HG03103 (cell line): ENCODE results near the gene CNGB1.
"Not testable (repeated sequence)": the region's sequence is repeated elsewhere in the genome, so short reads cannot be mapped to it uniquely, and the experiment has no call there.

Experiments
- ATAC-seq: cut with Tn5 transposase; IDR thresholded peaks from one replicate; pipeline ENCODE4 v1.9.1; 2021; ENCODE audit warnings: low read depth; ENCODE audit not compliant: unreplicated experiment

Gene CNGB1

GRCh38 chr16:57956924-57957672 is 13.8 kb downstream of the CNGB1 start:
- no peak for ATAC-seq

- no peak for ATAC-seq
Observed at GRCh38 chr16:57956270-57956808, 14.6 kb downstream of the CNGB1 start.

GRCh38 chr16:57955572-57956188 is 15.2 kb downstream of the CNGB1 start:
- no peak for ATAC-seq

- no peak for ATAC-seq
Observed at GRCh38 chr16:57953857-57954256, 17.1 kb downstream of the CNGB1 start.

- no peak for ATAC-seq
Observed at GRCh38 chr16:57952909-57953308, 18.0 kb downstream of the CNGB1 start.

GRCh38 chr16:57951204-57951960 is 19.5 kb downstream of the CNGB1 start:
- no peak for ATAC-seq

- no peak for ATAC-seq
Observed at GRCh38 chr16:57950382-57950781, 20.5 kb downstream of the CNGB1 start.

- no peak for ATAC-seq
Observed at GRCh38 chr16:57949595-57950238, 21.2 kb downstream of the CNGB1 start.

- no peak for ATAC-seq
Observed at GRCh38 chr16:57949013-57949412, 21.9 kb downstream of the CNGB1 start.

GRCh38 chr16:57948027-57948426 is 22.9 kb downstream of the CNGB1 start:
- no peak for ATAC-seq

- no peak for ATAC-seq
Observed at GRCh38 chr16:57947261-57947660, 23.7 kb downstream of the CNGB1 start.

- no peak for ATAC-seq
Observed at GRCh38 chr16:57946181-57946801, 24.6 kb downstream of the CNGB1 start.

GRCh38 chr16:57945740-57946138 is 25.2 kb downstream of the CNGB1 start:
- ATAC-seq: no peak

- ATAC-seq: no peak
Observed at GRCh38 chr16:57944970-57945739, 25.8 kb downstream of the CNGB1 start.

GRCh38 chr16:57943381-57943780 is 27.5 kb downstream of the CNGB1 start:
- ATAC-seq: not testable (repeated sequence)

GRCh38 chr16:57941901-57942300 is 29.0 kb downstream of the CNGB1 start:
- ATAC-seq: not testable (repeated sequence)

GRCh38 chr16:57941016-57941664 is 29.8 kb downstream of the CNGB1 start:
- no peak for ATAC-seq

GRCh38 chr16:57940382-57940966 is 30.5 kb downstream of the CNGB1 start:
- no peak for ATAC-seq

GRCh38 chr16:57939872-57940224 is 31.1 kb downstream of the CNGB1 start:
- ATAC-seq: no peak
